Kidney glomerular epithelial cell (primary cell): ENCODE results near the gene CLIC3.
A peak's percentile ranks its signal among the peaks of the same experiment; 100 is the strongest.

Experiments used
- DNase-seq: peaks from one replicate; lab custom pipeline; 2025; lab: John Stamatoyannopoulos, UW

Gene CLIC3

DNA sequence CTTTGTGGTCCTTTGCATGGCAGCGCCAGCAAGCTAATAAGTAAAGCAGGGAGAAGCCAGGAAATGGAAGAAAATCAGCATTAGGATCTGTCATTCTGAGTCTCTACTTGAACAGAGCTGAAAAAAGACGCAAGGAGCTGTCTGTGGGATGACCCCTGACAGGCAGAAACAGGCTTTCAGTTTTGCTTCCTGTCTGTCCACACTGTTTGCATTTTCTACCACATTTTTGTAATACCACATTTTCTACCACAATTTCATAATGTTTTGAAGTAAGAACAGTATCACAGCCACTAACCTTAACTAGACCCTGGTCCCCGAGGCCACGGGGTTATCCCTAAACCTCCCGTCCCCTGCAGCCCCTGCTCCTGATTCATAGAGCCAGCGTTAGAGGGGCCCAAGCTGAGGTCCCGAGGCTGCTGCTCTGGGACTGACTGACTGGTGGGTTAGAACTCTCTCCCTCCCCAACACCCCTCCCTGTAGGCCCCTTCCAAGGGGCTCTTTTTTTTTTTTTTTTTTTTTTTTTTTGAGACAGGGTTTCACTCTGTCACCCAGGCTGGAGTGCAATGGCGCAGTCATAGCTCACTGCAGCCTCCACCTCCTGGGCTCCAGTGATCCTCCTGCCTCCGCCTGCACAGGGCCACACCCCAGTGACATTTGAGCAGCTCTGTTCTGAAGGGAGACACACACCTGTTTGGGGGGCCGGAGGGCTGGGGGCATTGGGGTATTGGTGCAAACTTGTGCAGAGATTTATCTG lies 4.0 kb upstream of the CLIC3 start:
- DNase-seq, result peak; percentile 16

DNA sequence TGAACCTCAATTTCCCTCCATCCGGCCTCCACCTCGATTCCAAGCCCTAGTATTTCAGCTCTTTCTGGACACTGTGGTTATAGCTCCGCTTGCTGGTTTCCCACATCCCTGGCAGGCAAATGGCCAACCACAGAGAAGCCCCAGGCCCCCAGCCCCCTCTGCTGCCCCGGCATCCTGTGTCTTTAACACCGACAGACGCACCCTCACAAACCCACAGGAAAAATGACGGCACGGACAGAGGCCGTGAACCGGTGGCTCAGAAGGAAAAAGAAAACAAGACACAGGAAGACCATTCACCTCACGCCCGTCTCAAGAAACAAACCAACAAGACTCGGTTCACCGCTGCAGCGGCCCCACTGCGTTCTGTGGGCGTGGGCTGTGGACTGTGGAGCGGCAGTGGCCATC lies 1.5 kb upstream of the CLIC3 start:
- DNase-seq, result no peak

- no peak for DNase-seq
These were observed 1.0 kb upstream of the CLIC3 start for GRCh38 chr9:136997371-136997770.

DNA sequence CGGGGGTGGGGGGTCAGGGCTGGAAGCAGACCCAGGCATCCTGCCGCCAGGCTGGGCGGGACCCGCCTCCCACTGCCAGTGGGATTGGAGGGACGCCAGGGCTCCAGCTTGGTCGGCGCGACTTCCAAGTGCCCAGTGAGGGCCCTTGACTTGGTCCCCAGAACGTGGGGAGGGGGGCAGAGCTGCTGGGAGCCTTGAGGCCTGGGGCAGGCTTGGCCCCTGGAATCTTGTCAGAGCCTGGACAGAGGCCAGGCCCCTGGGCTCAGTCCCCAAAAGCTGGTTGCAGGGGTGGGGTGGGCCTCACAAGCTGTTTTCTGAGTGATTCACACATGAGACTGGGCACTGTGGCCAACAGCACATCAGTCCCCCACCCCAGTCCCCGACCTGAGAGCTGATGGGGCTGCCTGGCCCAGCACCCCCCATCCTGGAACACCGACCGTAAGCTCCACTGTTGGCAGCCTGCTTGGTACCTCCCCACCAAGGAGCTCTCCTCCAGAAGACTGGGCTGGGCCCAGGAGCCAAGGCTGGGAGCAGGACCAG lies 526 bp downstream of the CLIC3 start:
- no peak for DNase-seq

GRCh38 chr9:136995362-136995761 lies 1.0 kb downstream of the CLIC3 start:
- DNase-seq, result no peak

GRCh38 chr9:136994888-136995230 lies 1.5 kb downstream of the CLIC3 start:
- DNase-seq, result no peak

DNA sequence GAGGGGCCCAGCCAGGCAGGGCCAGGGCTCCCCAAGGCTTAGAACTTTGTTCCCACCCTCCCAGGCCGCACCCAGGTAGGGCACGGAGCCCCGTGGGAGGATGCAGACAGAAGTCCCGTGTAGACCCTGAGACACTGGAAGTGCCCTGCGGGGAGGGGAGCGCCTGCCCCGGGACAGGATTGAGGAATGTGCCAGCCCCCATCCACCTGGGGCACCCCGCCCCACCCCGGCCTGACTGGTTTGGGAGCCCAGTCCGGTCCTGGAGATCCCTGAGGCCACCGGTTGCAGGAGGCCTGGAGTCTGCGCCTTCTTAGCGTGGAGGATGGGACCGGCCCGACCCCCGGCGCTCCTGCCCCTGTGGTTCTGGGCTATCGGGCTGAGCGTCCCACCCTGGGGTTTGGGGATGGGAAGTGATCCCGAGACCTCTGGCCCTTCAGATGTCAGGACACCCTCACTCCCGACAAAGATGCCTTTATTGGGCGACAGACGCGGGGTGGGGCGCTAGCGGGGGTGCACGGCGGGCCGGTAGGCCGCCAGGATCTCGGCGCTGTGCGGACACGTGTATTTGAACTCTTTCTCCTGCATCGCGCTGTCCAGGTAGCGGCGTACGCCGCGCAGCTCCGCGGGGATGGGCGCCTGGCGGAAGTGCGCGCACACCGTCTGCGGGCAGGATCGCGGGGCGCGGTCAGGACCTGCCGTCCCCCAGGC lies 2.0 kb downstream of the CLIC3 start:
- DNase-seq, result no peak

DNA sequence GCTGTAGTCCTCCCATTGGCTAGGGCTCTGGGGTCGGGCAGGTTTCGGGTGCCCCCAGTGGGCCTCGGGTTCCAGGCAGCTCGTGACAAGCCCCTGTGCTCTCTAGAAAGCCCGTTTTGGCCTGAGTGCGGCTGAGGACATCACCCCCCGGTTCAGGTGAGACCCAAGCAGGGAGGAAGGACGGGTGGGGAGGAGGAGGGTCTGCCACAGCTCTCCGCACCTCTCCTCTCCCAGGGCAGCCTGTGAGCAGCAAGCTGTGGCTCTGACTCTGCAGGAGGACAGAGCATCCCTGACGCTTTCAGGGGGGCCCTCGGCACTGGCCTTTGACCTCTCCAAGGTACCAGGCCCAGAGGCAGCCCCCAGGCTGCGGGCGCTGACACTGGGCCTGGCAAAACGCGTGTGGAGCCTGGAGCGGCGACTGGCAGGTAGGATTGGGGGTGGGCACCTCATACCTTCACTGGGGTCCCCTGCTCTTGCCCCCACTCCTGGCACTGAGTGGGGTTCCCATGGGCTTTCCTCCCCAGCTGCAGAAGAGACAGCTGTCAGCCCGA lies 3.5 kb downstream of the CLIC3 start:
- no peak for DNase-seq

- peak; percentile 67 for DNase-seq
These were observed 4.2 kb downstream of the CLIC3 start, which contains the start of gene PAXX for GRCh38 chr9:136991993-136992818. Gene PAXX (plus strand): TSS chr9:136992422. CDS start chr9:136992444, 22 bp downstream.

- DNase-seq, result no peak
These were observed 6.0 kb downstream of the CLIC3 start for GRCh38 chr9:136990242-136990911.

DNA sequence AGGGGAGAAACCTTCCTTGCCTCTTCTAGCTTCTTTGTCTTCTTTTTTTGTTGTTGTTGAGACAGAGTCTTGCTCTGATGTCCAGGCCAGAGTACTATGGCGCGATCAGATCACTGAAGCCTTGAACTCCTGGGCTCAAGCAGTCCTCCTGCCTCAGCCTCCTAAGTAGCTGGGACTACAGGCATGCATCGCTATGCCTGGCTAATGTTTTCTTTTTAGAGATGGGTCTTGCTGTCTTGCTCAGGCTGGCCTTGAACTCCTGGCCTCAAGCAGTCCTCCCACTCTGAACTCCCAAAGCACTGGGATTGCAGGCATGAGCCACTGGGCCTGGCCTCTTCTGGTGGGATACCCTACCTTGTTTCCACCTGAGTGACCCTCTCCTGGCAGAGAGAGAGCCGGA lies 7.5 kb downstream of the CLIC3 start:
- no peak for DNase-seq

GRCh38 chr9:136985853-136986252 lies 10.5 kb downstream of the CLIC3 start:
- no peak for DNase-seq

GRCh38 chr9:136985027-136985602 lies 11.3 kb downstream of the CLIC3 start:
- no peak for DNase-seq

DNA sequence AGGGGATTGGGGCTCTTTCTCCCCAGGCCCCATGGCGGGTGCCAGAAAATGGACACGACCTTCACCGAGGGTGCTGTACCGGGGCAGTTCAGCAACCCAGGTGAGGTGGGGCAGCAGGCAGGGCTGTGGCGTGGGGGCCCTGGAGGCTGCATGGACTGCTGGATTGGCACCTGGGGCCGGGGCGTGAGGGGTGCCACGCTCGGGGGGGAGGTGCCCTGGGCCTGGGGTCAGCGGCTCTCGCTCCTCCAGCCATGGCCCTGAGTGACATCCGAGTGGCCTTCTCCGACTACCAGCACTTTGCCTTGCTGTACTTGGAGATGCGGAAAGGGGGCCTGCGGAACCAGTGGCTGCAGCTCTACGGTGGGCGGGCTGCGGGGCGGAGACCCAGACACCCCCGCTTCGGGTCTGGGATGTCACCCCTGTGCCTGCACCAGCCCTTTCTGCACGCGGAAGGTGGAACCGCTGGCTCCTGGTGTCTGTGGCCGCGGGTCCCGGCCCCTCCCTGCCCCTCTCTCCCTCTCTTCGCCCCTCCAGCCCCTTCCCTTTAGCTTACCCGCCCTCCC lies 11.8 kb downstream of the CLIC3 start:
- no peak for DNase-seq

GRCh38 chr9:136983656-136984314 lies 12.6 kb downstream of the CLIC3 start:
- DNase-seq, result no peak

DNA sequence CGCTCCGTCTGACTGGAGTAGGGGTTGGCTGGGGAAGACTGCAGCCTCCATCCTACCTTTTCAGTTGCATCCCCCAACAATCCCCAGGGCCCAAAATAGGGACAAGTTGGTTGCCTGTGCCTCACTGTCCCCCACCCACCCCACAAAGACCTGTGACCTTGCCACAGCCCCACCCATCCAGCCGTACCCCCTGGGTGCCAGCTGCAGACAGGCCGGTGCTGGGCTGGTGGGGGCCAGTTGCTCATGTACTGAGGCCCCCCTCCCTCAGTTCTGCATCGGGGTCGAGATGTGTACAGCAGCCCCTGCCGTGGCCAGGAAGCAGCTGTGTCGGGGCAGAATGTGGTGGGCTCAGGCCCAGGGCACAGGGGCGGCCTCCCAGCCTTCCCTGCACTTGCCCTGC lies 13.2 kb downstream of the CLIC3 start:
- DNase-seq, result no peak

DNA sequence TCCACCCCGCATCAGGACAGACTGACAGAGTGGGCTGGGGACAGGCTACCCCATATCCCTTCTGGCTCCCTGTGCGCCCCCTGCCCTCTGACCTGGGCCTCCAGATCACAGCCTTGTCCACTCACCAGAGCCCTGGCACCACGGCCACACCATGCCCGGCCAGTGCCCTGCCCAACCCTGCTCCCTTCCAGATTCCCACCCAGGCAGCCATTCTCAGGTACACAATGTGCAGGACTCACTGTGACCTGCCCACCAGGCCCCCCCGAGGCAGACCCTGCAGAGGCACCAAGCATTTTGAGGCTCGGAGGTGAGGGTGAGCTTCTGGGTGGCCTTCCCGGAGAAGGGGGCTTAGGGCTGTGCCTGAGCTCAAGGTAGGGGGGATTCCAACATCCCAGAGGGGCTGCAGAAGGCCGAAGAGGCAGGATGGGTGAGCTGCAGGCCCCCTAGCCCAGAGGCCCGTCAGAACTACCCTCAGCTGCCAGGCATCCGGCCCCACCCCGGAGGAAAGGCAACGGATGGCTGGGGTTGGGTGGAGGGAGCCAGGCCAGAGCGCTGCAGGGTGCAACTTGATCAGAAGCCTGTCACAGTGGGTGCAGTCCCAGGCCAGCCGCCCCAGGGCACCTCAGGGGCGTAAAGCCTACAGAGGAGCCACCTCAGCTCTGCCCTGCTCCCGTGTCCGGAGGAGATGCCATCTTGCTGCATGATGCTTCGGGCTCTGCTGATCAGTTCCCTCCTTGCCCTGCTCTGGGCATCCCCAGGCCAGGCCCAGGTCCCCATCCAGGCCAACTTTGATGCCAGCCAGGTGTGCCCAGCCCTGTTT lies 13.9 kb downstream of the CLIC3 start, which contains the start of gene LCNL1:
Gene LCNL1 (plus strand): TSS at position 762 of the 820 bp plus-strand sequence. CDS start 594 bp downstream, outside the sequence.
- no peak for DNase-seq

- no peak for DNase-seq
These were observed 14.7 kb downstream of the CLIC3 start for GRCh38 chr9:136981588-136982231.
